ENCODE results near the gene IFNA7.
"Not testable (repeated sequence)": the region's sequence is repeated elsewhere in the genome, so short reads cannot be mapped to it uniquely, and the experiment has no call there.

Gene IFNA7

GRCh38 chr9:21174671-21175070, 27.3 kb downstream of the IFNA7 start:
- no peak for DNase-seq

GRCh38 chr9:21172156-21172555, 29.8 kb downstream of the IFNA7 start:
- DNase-seq: no peak

GRCh38 chr9:21171351-21171750, 30.7 kb downstream of the IFNA7 start:
- DNase-seq: no peak

GRCh38 chr9:21166560-21166959, 35.4 kb downstream of the IFNA7 start, which contains the start of gene IFNA21:
TSS of gene IFNA21 (minus strand) at chr9:21166660. CDS start at chr9:21166612, 48 bp downstream.
- DNase-seq: not testable (repeated sequence)

- no peak for DNase-seq
Observed at GRCh38 chr9:21165516-21165915, 36.5 kb downstream of the IFNA7 start.

GRCh38 chr9:21160178-21160577, 41.8 kb downstream of the IFNA7 start:
- DNase-seq: no peak

GRCh38 chr9:21155501-21155900, 46.5 kb downstream of the IFNA7 start:
- DNase-seq: no peak

GRCh38 chr9:21154018-21154608, 47.9 kb downstream of the IFNA7 start:
- DNase-seq: no peak

GRCh38 chr9:21153336-21154017, 48.5 kb downstream of the IFNA7 start:
- no peak for DNase-seq
